GM23338 (cell line): ENCODE measurements around the gene SEPTIN11.

ENCODE experiments used
- CTCF ChIP-seq, 2 experiments: fragments of 200-600 bp in 1 of 2; sonication (generic) in 1 of 2; conservative IDR thresholded peaks; 2 replicates each; pipeline versions ENCODE4 v1.5.1 to v1.6.1; 2016 to 2017; ENCODE audit warnings: antibody characterized with exemption in 2 of 2, low read depth in 2 of 2, mild to moderate bottlenecking in 2 of 2, moderate library complexity in 1 of 2
- ETS1 ChIP-seq: IDR thresholded peaks from 2 replicates; pipeline ENCODE4 v1.6.1; 2016; ENCODE audit warnings: antibody characterized with exemption
- EZH2 ChIP-seq: fragments of 200-600 bp; sonication (generic); IDR thresholded peaks from one replicate; pipeline ENCODE4 v1.8.0; 2017; ENCODE audit warnings: antibody characterized with exemption, mild to moderate bottlenecking, low read depth; ENCODE audit not compliant: unreplicated experiment
- EZH2phosphoT487 ChIP-seq: fragments of 200-600 bp; sonication (generic); IDR thresholded peaks from one replicate; pipeline ENCODE4 v1.8.1; 2018; ENCODE audit warnings: antibody characterized with exemption; ENCODE audit not compliant: unreplicated experiment
- JUNB ChIP-seq: IDR thresholded peaks from one replicate; pipeline ENCODE4 v1.6.1; 2016; ENCODE audit warnings: antibody characterized with exemption; ENCODE audit not compliant: unreplicated experiment
- POLR2AphosphoS5 ChIP-seq: IDR thresholded peaks from 2 replicates; pipeline ENCODE4 v1.6.1; 2016; ENCODE audit warnings: antibody characterized with exemption, low read depth
- REST ChIP-seq: IDR thresholded peaks from one replicate; pipeline ENCODE4 v1.6.1; 2018; ENCODE audit warnings: antibody characterized with exemption; ENCODE audit not compliant: unreplicated experiment
- STAT1 ChIP-seq: IDR thresholded peaks from one replicate; pipeline ENCODE4 v1.6.1; 2016; ENCODE audit warnings: antibody characterized with exemption; ENCODE audit not compliant: unreplicated experiment

GRCh38 chr4:76930685-76931084 is 18.9 kb upstream of the SEPTIN11 start:
- TF ChIP-seq POLR2AphosphoS5, result no peak
- no peak for TF ChIP-seq REST
- TF ChIP-seq CTCF (conservative IDR thresholded peaks at IDR 0.05; ENCODE audit: low read depth in 2 of 2), result no peak
- no peak for TF ChIP-seq EZH2
- TF ChIP-seq EZH2phosphoT487, result no peak
- no peak for TF ChIP-seq ETS1
- TF ChIP-seq JUNB, result no peak
- TF ChIP-seq STAT1, result no peak
